RWPE2 (cell line): ENCODE measurements around the gene USP21.
A peak's percentile ranks its signal among the peaks of the same experiment; 100 is the strongest.

Experiments used
- ATAC-seq: fragments of 200-7000 bp; cut with Tn5 transposase; 3 replicates; pipeline ENCODE4 v1.9.1; 2021; ENCODE audit warnings: low read depth
- DNase-seq: peaks from one replicate; pipeline ENCODE4 v3.0.0-alpha.2; 2020; ENCODE audit warnings: low spot score
- H3K27ac ChIP-seq: fragments of 450-650 bp; 2 replicates; pipeline ENCODE4 v1.5.1; 2017; ENCODE audit warnings: mild to moderate bottlenecking; ENCODE audit not compliant: poor library complexity, severe bottlenecking
- H3K27me3 ChIP-seq: fragments of 250-450 bp; sonication (Bioruptor Pico); 2 replicates; pipeline ENCODE4 v1.5.1; 2021; ENCODE audit warnings: mild to moderate bottlenecking, moderate library complexity; ENCODE audit not compliant: insufficient read depth, poor library complexity, severe bottlenecking
- H3K36me3 ChIP-seq: fragments of 250-450 bp; sonication (Bioruptor Pico); 2 replicates; pipeline ENCODE4 v1.5.1; 2020; ENCODE audit warnings: low read depth, mild to moderate bottlenecking, moderate library complexity
- H3K4me1 ChIP-seq: fragments of 250-450 bp; sonication (Bioruptor Pico); 2 replicates; pipeline ENCODE4 v1.5.1; 2021; ENCODE audit warnings: mild to moderate bottlenecking, moderate library complexity; ENCODE audit not compliant: insufficient read depth, poor library complexity, severe bottlenecking
- H3K4me3 ChIP-seq: fragments of 250-450 bp; sonication (Bioruptor Pico); 2 replicates; pipeline ENCODE4 v1.5.1; 2021; ENCODE audit warnings: mild to moderate bottlenecking, moderate library complexity; ENCODE audit not compliant: severe bottlenecking
- H3K9me3 ChIP-seq: fragments of 250-450 bp; sonication (Bioruptor Pico); 2 replicates; pipeline ENCODE4 v1.5.1; 2021; ENCODE audit warnings: mild to moderate bottlenecking, moderate library complexity; ENCODE audit not compliant: severe bottlenecking
- CTCF ChIP-seq: fragments of 450-650 bp; IDR thresholded peaks from one replicate; pipeline ENCODE4 v1.5.1; 2017; ENCODE audit warnings: mild to moderate bottlenecking, moderate library complexity; ENCODE audit not compliant: poor library complexity, severe bottlenecking

The USP21 gene

GRCh38 chr1:161198194-161198896 lies 39.0 kb downstream of the USP21 start:
- no peak overlapping the region for H3K4me3 ChIP-seq
- no peaks in the 10 kb centered on the region for H3K27me3 ChIP-seq
- peaks cover 6% of the 10 kb centered on the region for H3K4me1 ChIP-seq
- H3K36me3 ChIP-seq: peaks cover 2% of the 10 kb centered on the region
- no peaks in the 10 kb centered on the region for H3K9me3 ChIP-seq
- no peak for TF ChIP-seq CTCF
- no peak overlapping the region for H3K27ac ChIP-seq
- no peak for DNase-seq
- peak; percentile 22; the same call in 2 of the 3 replicates for ATAC-seq

DNA sequence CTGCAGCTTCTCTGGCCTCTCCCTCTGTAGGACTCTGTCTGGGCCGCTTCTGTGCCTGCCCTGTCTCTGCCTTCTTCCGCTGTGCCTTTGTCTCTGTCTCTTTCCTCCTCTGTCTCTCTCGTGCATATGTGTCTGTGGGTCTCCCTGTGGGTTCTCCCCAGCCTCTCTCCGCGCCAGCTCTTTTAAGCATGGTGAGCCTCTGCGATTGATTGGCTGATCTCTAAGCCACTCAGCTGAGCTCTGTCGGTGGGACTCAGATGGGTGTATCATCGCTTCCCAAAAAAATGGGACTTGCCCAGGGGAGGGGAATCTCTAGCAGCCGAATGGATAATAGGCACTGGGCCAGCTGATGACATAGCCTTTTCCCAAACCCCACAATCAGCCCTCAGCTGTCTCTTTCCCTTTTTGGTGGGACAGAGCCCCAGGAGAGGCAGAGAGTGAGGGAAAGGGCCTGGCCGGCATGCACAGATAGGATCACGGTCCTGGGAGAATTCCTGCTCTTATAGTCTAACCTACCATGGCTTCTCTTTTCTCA lies 39.7 kb downstream of the USP21 start, which contains the start of gene ADAMTS4:
ADAMTS4 (minus strand) TSS at position 158 of the 535 bp plus-strand sequence. CDS start 427 bp downstream, outside the sequence.
- Histone ChIP-seq H3K4me3 (no peak within 1 kb of the TSS), H3K4me1 (peaks cover 6% of the 10 kb centered on the region), H3K27ac (no peak within 1 kb of the TSS), H3K27me3 (no peaks in the 10 kb centered on the region), H3K36me3 (peaks cover 8% of the 10 kb centered on the region), H3K9me3 (no peaks in the 10 kb centered on the region)
- TF ChIP-seq CTCF: no peak
- ATAC-seq: no peak
- DNase-seq: no peak

DNA sequence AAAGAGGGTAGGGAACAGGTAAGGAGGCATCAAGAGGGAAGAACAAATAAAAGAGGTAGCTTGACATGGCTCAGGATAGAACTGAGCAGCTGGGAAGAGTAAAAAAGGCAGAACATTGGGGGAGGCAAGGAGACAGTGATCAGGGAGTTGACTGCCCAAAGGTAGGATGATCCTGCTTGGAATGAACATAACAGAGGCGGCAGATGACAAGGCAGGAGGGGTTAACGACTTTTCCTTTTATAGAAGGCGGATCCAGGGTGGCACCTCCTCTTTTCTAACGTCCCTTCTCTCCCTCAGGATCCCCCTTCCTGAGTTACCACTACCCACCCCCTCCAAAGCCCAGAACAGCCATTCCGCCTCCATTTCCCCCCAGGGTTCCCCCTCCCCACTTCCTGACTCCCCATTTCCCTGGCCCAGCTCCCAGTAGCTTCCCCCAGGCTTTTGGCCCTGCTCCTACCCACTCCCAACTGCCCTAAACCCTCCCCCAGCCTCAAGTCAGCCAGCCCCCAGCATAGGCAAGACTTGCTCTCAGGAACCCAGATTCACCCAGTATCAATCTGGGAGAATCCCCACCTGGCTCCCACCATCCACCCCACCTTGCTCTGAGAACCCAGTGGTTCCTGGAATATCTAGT lies 40.3 kb downstream of the USP21 start:
- no peak for ATAC-seq

GRCh38 chr1:161200421-161200991 lies 41.2 kb downstream of the USP21 start:
- ATAC-seq: no peak
- no peak for DNase-seq

More for the DNA sequence above, 40.3 kb downstream of the USP21 start:
- H3K4me1 ChIP-seq: peaks cover 6% of the 10 kb centered on the region
- no peak for DNase-seq
- no peak for TF ChIP-seq CTCF
- H3K27ac ChIP-seq: no peak overlapping the region
- no peaks in the 10 kb centered on the region for H3K9me3 ChIP-seq
- H3K27me3 ChIP-seq: no peaks in the 10 kb centered on the region
- H3K4me3 ChIP-seq: no peak overlapping the region
- H3K36me3 ChIP-seq: peaks cover 15% of the 10 kb centered on the region

More at GRCh38 chr1:161200421-161200991, 41.2 kb downstream of the USP21 start:
- Histone ChIP-seq H3K4me3 (no peak overlapping the region), H3K27me3 (no peaks in the 10 kb centered on the region), H3K4me1 (peaks cover 6% of the 10 kb centered on the region), H3K36me3 (peaks cover 23% of the 10 kb centered on the region), H3K27ac (peak overlapping the region; percentile 47), H3K9me3 (no peaks in the 10 kb centered on the region)
- no peak for TF ChIP-seq CTCF
